DMS153 treated with DMSO at 0.1 percent for 48 hours (cell line): ENCODE results near the gene LIN54.
"Not testable (repeated sequence)": the region's sequence is repeated elsewhere in the genome, so short reads cannot be mapped to it uniquely, and the experiment has no call there.

Experiments used
- DNase-seq: peaks from one replicate; lab custom pipeline; 2025; ENCODE audit not compliant: unreplicated experiment; lab: John Stamatoyannopoulos, UW

The LIN54 gene

DNA sequence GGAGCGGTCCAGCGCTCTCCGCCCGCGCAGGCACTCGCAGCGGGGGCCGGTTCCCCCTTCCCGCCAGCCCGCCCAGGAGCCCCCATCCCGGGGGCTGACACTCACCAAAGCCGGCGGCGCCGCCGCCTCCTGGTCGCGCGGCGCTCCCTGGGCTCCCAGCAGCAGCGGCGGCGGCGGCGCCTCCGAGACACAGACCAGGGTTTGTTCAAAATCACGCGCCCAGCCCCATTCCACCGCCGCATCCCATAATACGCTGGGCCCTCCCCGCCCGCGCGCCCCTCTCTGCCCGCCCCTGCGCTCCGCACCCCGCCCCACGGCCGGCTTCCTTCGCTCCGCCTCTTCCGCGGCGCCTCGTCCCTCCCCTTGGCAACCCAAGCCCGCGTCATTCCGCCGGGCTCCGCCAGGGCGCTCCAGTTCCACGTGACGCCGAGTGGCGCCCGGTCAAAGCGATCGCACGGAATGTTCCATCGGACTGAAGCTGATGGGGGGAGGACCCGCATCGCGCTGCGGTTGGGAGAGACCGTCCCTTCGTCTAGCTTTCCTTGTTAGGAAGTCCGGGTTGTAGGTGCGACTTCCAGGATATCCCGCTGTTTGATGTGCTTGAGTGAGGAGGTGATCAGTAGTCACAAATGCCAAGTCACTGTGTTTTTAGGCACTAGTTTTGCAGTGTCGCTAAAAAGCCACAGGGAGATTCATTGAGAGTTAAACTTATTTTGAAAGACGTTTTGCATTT lies 2.2 kb upstream of the LIN54 start:
- peak; percentile 95 for DNase-seq

DNA sequence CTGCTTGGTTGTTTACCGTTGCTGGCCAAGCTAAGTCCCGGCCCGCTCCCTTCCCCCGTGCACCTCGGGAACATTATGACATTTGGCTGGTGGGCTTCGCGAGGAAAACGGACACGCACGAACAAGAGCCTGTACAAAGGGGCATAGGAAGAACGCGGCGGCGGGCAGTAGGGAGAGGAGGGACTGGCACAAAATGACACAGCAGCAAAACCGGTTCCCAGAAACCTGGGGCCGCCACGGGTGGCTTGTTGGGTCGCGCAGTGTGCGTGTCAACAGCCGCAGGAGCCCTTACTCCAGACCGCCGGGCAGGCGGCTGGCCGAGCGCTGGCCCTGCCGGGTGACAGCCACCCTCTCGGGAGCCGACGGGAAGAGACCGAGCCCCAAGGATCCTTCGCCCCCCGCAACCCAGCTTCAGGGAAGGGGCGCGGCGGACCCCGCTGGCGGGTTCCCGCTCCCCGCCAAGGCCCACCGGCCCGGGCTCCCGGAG lies 1.6 kb upstream of the LIN54 start:
- no peak for DNase-seq

DNA sequence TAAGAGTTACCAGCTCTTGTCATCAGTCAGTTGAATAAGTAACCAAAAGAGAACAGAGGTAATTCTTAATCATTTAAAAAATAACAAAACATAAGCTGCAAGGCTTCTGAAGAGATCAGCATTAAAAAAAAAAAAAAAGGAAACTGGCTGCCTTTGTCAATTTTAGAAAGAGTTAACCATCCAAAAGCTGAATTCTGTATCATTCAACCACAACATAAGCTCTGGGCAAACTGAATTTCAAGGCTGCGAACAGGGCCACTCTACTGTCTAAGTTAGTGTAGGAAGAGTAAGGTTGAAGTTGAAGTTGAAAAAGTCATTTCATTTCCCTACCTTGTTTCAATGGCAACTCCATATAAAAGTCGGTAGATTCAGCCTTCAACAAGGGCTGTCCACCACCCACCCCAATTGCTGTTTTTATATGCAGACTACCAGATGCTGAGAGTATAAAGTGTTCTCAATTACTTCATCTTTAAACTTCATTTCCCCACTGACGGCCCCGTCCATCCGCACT lies 1.1 kb upstream of the LIN54 start:
- DNase-seq: no peak

DNA sequence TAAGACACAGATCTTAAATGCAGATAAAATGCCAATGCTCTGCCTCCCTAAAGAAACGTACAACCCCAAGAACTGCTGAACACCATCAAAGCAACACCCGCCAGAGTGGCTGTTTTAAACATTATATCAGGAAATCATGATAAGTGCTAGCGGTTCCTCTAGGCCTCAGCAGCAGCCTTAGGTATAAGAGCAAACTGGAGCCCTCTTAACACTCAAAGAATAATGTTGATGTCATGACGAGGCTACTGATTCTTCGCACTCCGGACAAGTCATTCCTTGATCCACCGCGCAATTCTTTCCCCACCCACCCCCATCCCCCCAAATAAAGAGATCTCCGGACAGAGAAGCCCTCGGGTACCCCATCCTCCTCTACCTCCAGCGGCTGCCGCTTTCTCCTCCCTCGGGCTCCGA lies 507 bp downstream of the LIN54 start:
- no peak for DNase-seq

DNA sequence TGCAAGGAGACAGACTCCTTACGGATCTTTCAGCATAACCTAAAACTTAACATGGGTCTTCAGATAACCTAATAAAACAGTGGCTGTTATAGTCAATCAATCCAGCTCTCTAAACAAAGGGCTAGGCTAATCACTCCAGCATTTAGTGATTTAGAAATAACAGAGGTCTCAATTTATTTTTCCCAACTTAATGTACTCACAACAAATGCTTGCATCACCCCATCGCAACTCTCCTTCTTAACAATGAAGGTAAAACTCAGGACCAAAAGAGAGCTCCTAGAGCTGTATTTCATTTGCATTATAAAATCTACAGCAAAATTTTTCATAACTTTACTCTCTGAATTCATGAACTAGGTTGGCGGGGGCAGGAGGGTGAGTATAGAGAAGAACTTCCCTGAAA lies 1.1 kb downstream of the LIN54 start:
- DNase-seq: no peak

DNA sequence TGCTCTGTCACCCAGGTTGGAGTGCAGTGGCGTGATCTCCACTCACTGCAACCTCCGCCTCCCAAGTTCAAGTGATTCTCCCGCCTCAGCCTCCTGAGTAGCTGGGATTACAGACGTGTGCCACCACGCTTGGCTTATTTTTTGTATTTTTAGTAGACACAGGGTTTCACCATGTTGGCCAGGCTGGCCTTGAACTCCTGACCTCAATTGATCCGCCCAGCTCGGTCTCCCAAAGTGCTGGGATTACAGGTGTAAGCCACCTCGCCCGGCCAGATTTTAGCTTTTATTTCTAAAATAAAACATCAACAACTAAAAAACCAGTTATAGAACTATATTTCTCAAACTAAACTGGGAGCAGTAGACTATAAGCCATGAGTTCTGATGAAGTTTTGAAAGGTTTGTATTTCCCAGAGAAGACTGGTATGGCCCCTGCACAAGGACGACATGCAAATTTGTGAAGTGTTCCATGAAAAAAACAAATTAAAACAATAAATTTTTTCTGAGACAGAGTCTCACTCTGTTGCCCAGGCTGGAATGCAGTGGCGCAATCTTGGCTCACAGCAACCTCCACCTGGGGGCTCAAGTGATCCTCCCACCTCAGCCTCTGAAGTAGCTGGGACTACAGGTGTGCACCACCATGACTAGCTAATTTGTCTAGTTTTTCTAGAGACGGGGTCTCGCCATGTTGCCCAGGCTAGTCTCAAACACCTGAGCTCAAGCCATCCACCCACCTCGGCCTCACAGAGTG lies 7.4 kb downstream of the LIN54 start:
- DNase-seq: not testable (repeated sequence)

DNA sequence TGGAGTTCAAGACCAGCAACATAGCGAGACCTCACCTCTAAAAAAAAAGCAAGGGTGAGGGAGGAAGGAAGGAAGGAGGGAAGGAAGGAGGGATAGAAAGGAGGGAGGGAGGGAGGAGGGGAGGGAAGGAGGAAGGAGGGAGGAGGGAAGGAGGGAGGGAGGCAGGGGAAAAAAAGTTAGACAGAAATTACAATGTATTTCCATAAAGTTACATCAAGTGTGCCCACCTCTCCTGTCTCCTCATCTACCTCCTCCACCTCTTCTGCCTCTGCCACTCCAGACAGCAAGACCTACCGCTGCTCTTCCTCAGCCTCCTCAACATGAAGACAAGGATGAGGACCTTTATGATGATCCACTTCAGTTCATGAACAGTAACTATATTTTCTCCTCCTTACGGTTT lies 8.3 kb downstream of the LIN54 start:
- DNase-seq: no peak

DNA sequence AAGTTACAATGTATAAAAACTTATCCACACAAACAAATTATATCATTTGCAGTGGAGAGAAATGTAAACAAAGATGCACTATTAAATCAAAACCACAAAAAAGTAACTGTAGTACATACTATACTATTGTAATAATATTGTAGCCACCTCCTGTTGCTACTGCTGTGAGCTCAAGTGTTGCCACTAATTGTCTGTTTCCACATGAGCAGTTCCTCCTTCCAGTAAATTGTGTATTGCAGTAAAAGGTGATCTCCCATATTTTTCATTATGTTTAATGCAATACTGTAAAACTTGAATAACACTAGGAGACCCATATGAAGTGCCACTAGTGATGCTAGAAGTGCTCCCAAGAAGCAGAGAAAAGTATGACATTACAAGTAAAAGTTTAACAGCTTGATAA lies 11.7 kb downstream of the LIN54 start:
- no peak for DNase-seq

DNA sequence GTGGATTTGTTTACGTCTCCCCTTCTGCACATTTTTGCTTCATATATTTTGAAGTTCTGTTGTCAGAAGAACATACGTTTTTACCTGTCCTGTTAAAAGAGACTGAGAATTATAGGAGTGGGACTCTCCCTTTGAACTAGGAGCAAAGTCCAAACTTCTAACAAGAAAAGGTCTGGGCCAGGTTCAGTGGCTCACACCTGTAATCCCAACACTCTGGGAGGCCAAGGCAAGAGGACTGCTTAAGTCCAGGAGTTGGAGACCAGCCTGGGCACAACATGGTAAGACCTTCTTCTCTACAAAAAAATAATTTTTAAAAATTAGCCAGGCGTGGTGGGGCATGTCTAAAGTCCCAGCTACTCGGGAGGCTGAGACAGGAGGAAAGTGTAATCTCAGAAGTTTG lies 15.8 kb downstream of the LIN54 start:
- DNase-seq: no peak

DNA sequence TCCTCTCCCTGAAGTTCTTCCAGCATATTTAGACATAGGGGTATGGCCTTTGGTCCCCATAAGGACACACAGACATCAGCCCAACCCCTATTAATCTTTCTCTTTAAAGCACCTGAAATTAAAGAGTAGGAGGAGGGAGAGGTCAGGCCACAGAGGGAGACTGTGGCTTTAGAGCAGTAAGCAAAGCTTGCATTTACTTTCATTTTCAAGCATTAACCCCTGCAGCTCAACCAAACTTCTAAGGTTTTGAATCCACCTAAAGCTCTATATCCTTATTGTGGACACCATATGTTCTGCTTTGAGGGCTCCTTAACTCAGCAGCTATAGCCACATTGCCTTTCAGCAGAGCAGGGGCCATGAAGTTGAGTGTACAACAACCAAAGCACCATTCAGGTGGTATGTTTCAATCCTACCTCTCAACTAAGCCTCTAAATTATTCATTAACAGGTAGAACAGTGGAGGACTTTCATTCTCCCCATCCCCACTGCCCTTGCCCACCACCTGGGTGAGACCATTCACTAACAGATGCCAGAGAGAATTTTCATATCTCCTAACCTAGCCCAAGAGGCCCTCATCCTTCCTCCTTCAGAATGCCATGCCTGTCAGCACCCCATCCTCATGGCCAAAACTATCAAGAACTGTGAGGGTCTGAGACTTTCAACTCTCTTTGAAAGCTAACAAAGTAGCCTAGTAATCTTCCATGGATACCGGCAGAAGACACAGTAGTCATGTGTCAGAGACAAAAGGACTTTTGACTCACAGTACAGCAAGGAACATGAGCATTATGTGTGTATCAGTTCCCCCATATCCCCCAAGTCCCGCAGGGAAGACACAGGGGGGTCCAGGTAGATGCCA lies 20.8 kb downstream of the LIN54 start:
- DNase-seq: no peak

DNA sequence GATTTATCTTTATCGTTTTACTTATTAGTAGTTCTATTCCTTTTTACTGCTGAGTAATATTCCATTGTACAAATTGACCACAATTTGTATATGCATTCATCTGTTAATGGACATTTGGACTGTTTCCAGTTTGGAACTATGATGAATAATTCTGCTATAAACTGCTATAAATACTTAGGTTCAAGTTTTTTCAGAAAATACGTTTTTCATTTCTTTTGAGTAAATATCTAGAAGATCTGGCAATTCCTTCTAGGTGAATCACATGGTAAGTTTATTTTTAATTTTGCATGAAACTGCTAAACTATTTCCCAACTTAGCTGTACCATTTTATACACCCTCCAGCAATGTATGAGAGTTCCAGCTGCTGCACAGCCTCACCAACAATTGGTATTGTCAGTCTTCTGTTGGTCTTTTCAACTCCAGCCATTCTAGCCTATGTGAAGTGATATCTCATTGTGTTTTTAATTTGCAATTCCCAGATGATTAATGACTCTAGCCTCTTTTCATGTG lies 22.2 kb downstream of the LIN54 start:
- no peak for DNase-seq

DNA sequence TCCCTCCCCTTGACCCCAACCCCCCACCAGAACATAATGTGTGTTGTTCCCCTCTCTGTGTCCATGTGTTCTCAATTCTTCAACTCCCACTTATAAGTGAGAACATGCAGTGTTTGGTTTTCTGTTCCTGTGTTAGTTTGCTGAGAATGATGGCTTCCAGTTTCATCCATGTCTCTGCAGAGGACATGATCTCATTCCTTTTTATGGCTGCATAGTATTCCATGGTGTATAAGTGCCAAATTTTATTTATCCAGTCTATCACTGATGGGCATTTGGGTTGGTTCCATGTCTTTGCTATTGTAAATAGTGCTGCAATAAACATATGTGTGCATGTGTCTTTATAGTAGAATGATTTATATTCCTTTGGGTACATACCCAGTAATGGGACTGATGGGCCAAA lies 23.1 kb downstream of the LIN54 start:
- not testable (repeated sequence) for DNase-seq

DNA sequence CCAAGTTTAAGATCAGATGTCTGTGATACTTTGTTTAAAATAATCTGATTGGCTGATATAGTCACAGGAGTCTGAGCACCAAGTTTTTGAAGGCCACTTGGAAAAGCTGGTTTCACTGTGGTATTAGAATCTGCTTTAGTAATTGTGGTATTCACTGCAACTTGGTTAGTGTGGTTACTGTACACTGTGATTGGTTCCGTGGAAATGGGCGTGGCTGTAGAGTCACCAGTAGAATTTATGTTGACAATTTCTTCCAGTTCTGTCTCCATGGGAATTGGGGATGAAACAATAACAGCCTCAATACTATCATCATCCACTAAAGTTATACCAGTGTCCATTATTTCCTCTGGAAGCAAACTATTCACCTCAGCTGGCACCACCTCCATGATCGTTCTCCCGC lies 26.2 kb downstream of the LIN54 start:
- DNase-seq: no peak

DNA sequence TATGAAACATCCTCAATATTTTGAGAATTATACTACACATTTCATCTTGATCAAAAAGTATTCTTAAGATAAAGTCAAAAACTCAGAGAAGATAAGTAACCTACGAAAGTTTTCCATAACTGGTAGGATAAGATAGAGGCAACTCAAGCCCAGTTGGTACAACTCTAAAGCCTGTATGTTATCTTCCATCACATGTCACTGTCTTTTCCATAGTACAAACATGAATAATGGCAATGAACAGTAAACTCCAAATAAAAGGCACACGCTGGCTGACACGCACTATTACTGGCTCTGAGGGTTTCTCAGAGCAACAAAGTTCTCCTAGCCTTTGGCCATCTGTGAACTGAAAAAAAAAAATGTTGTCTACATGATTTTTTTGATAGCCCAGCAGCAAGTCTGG lies 27.2 kb downstream of the LIN54 start:
- no peak for DNase-seq

DNA sequence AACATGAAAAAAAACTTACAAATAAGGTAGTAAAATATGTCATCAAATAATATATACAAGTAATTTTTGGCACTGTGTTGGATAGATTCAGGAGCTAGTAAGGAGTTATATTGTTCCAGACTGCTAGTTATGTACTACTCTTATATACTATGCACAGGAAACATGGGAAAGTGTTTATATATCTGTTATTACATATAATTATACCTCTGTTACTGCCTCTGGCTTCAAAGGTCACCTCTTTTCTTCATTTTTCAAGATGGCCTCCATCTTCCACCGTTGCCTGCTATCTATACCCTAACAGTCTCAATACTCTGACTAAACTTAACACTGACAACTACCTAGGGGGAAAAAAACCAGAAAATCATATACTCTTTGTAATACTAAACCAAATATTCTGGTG lies 29.5 kb downstream of the LIN54 start:
- DNase-seq: no peak

DNA sequence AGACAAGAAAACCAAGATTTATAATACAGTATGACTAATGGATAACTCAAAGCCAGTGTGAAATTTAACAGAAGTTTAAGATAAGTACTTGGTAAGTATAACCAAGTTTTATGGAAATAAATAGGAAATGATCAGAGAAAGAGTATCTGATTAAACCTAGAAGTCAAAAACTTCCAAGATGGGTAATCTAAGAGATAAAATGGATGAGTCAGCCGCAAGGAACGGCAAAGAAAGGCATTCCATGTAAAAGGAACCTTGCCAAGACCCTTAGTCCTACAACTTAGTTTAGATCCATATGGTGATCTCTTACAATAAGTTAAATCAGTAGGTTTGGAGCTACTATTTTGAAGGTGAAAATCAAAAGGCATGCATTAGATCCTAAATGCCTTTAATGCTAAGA lies 34.8 kb downstream of the LIN54 start:
- DNase-seq: no peak

DNA sequence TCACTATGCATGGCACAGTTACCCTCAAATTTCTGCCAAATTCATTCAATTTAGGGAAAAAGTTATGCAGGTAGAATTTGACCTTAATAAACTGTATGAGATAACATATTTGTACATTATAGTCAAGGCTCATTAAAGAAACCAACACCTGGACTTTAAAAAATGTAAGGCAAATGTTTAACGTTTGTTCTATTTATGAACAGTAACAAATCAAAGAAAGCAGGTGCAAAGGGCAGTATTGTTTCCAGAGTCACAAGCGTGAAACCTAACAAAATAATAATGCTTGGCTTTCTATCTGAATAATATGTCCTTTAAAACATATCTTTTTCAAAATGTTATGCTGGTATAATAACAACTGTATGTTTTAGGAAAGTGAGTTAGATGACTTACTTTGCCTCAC lies 41.2 kb downstream of the LIN54 start:
- no peak for DNase-seq

DNA sequence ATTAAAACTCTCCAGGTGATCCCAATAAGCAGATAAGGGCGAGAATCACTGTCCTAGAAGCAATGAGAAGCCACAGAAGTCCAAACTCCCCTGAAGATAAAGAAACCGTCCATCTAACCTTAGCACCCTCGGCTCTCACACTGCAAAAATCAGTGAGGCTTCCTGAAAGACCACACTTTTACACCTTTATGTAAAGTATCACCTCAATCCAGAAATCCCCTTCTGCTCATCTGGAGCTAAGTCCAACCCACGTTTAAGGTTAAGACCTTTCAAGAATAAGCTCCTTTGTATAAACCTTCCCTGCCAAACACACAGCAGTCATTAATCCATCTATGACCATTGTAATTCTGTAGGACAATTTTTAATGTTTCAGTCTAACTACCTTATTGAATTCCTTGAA lies 41.7 kb downstream of the LIN54 start:
- no peak for DNase-seq

DNA sequence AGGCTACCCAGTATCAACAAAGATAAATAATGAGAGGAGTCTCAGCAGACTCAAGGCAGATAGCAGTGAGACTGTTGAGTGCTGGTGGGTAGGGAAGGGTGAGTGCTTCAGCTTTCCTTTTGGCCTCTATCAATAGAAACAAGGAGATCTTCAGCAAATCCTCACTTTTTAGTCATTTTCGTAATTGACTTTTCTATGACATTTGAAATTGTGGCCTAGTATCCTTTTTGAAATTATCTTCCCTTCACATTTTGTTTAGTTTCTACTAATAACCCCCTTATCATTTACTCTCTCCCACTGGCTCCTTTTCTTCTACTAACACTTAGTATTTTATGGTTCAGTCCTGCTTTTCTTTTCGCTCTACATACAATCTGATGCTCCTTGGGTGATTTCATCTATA lies 44.9 kb downstream of the LIN54 start:
- DNase-seq: no peak

DNA sequence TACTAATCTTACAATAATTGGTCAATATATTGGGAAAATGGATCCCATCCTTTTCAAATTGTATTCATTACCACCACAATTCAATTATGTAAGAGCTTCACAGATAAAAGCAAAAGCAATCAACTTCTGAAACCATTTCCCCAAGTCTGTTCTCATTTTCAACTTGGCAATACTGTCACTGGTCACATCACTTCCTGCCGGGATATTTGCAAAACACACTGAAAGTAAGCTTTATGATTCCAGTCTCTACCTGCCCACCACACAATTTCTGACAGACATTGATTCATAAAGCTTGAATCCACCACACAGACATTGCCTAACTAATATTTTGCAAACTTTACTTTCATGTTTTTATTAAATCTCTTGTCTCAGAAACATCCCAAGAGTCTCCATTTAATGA lies 53.6 kb downstream of the LIN54 start:
- no peak for DNase-seq

DNA sequence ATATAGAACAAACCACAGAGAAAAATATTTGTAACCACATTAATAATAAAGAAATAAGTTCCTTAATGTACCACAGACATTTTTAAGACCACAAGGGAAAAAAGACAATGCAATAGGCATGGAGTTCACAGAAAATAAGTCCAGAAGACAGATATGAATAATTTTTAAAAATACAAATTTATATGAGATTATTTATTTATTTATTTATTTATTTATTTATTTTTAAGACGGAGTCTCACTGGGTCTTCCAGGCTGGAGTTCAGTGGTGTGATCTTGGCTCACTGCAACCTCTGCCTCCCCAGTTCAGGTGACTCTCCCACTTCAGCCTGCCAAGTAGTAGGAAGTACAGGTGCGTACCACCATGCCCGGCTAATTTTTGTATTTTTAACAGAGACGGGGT lies 56.4 kb downstream of the LIN54 start:
- DNase-seq: no peak
